ENCODE data around the gene GCN1.

GCN1 gene

DNA sequence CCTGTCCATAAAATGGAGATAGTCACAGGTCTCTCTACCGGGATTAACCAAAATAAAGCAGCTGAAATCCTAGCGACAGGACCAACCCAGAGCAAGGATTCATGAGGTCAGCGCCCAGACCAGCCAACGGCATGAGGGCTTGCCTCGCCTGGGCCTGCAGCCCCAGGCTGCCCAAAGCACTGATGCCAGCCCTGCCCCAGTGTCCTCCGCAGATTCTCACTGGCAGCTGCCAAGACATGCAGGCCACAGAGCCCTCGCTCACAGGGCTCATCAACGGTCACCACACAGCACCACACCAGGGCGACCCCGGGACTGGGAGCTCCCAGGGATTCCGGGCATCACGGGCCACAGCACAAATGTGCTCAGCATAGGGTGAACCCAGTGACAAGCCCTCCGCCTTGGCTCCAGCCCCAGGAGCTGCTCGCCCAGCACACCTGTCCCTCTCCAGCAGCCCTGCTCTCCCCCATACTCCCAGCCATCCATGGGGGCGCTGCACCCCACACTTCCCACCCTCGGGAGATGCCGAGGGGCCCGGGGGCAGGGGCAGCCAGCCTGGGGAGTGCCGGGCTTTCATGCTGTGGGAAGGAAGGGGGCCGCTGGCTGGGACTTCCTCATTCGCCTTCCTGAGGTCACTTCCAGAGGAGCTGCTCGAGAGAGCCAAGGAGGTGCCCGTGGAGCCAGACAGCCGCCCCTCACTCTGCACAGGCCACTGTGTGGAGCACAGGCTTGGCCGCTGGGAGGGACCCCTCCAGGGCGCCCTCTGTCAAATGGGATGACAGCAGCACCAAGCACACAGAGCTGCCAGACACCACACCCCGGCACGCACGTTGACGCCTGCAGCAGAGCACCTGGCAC lies 92.1 kb downstream of the GCN1 start:
- no peak overlapping the region for H3K4me3 ChIP-seq (ENCODE audit: low read depth, low read length)
- TF ChIP-seq, protein P1, sequence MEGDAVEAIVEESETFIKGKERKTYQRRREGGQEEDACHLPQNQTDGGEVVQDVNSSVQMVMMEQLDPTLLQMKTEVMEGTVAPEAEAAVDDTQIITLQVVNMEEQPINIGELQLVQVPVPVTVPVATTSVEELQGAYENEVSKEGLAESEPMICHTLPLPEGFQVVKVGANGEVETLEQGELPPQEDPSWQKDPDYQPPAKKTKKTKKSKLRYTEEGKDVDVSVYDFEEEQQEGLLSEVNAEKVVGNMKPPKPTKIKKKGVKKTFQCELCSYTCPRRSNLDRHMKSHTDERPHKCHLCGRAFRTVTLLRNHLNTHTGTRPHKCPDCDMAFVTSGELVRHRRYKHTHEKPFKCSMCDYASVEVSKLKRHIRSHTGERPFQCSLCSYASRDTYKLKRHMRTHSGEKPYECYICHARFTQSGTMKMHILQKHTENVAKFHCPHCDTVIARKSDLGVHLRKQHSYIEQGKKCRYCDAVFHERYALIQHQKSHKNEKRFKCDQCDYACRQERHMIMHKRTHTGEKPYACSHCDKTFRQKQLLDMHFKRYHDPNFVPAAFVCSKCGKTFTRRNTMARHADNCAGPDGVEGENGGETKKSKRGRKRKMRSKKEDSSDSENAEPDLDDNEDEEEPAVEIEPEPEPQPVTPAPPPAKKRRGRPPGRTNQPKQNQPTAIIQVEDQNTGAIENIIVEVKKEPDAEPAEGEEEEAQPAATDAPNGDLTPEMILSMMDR (IDR thresholded peaks at IDR 0.05; ENCODE audit: borderline replicate concordance, insufficient read depth, low read depth, low read length), result no peak

DNA sequence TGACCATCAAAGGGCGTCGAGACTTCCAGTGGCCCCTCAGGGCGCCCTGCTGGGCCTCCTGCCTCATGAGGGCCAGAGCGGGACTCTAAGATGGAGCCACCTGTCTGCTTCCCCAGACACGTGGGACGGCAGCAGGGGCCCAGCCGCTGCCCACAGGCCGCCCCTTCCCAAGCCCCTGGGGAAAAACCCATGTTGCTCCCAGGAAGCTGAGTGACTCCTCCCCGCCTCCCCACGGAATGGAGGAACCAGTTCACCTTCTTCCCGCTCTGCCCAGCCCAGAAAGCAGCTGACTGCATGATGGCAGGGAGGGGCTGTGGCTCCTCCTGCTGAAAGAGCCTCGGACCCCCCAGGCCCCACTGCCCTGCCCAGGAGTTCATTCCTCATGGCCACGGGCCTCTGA lies 92.9 kb downstream of the GCN1 start:
- TF ChIP-seq, protein P1 (IDR thresholded peaks at IDR 0.05; ENCODE audit: borderline replicate concordance, insufficient read depth, low read depth, low read length), result no peak
- H3K4me3 ChIP-seq (ENCODE audit: low read depth, low read length), result no peak overlapping the region

GRCh38 chr12:120101182-120101581 lies 93.3 kb downstream of the GCN1 start:
- TF ChIP-seq, protein P1 (IDR thresholded peaks at IDR 0.05; ENCODE audit: borderline replicate concordance, insufficient read depth, low read depth, low read length), result no peak
- H3K4me3 ChIP-seq (ENCODE audit: low read depth, low read length), result no peak overlapping the region

DNA sequence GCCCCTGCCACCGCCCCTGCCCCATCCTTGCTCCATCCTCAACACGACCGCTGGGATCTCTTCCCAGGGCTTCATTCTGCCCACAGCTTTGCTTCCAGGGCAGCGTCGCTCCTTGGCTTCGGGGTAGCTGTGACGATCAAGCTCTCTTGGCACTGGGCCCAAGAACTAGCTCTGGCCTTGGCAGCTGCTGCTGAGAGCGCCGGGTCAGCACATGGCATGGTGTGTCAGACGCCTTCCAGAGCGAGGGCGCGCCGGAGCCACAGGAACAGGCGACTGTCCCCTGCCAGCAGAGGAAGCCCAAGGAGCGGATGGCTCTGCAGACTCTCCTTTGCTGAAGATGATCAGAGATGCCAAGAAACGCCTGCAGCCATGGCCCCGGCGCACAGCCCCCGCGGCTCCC lies 93.9 kb downstream of the GCN1 start:
- TF ChIP-seq, protein P1 (IDR thresholded peaks at IDR 0.05; ENCODE audit: borderline replicate concordance, insufficient read depth, low read depth, low read length), result no peak
- H3K4me3 ChIP-seq (ENCODE audit: low read depth, low read length), result no peak overlapping the region

- TF ChIP-seq, protein P1 (IDR thresholded peaks at IDR 0.05; ENCODE audit: borderline replicate concordance, insufficient read depth, low read depth, low read length), result no peak
Observed at GRCh38 chr12:120099738-120100137, 94.8 kb downstream of the GCN1 start.

GRCh38 chr12:120098756-120099470 lies 95.6 kb downstream of the GCN1 start:
- H3K4me3 ChIP-seq (ENCODE audit: low read depth, low read length), result no peak overlapping the region
- TF ChIP-seq, protein P1 (IDR thresholded peaks at IDR 0.05; ENCODE audit: borderline replicate concordance, insufficient read depth, low read depth, low read length), result no peak

More at GRCh38 chr12:120099738-120100137, 94.8 kb downstream of the GCN1 start:
- no peak overlapping the region for H3K4me3 ChIP-seq (ENCODE audit: low read depth, low read length)
